Fibroblast of skin of back (primary cell): ENCODE data around the gene BTAF1.
A peak's percentile ranks its signal among the peaks of the same experiment; 100 is the strongest.

Experiments
- DNase-seq: peaks from one replicate; pipeline ENCODE4 v3.0.0-alpha.2; 2013

BTAF1 gene

DNA sequence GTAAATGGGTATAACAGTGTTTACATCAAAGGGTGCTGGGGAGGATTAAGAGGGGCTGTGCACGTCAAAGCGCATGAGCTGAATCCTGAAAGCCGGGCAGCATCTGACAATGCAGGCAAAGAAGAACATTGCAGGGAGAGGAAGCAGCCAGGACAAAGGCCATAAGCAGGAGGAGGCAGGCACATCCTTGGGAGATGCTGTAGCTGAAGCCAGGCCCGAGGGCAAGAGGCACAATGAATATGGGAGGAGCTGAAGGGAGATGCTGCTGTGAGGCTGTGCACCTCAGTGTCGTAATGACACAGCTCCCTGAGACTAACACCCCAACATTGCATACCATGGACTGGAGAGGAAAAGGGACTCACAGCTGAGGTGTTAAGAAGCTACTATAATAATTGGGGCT, 129.2 kb downstream of the BTAF1 start:
- no peak for DNase-seq

DNA sequence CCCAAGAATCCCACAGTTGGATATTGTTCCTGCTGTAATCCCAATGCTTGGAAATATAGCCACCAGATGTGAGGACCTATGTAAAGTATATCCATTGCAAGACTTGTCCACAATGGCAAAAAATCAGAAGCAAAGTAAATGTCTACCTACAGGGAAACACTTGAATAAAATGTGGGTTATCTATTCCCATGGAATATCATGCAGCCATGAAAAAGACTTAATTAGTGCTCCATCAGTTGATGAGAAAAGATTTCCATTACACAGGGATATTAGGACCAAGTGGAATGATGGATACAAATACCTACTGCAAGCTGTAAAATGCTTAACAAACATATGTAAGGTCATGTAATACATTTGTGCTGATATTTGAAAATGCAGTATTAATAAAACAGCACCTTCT, 131.2 kb downstream of the BTAF1 start:
- no peak for DNase-seq

DNA sequence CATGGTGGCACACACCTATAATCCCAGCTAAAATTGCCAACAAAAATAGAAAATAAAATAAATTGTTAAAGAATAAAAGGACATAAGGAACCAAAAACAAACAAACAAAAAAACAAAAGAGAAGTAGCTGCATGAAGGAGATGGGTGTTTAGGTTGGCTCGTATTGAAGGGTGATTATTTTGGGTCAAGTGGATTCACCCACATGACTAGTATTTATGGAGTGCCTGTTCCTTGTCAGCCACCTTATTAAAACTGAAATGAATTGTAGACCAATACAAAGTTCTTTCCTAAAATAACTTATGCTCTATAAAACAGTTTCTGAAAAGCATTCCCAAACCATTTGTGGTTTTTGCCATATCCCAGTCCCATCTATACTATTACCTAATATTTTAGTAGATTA, 138.7 kb downstream of the BTAF1 start:
- DNase-seq = no peak

DNA sequence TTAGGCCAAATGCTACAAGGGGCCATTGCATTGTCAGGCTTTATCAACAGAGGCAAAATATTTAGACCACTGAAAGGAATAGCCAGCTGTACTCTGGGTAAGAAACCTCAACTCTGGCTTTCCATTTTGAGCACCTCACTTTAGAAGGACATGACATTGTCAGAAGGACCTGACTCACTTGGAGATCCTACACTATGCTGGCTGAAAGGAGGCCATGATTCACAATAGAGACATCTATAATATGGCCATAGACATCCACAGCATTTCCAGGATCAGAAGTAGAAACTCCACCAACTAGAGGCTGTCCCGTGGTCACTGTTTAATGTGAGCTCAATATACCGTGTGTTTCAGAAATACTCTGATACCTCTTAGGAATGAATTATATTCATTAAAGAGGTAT, 140.9 kb downstream of the BTAF1 start:
- DNase-seq = peak; percentile 36

DNA sequence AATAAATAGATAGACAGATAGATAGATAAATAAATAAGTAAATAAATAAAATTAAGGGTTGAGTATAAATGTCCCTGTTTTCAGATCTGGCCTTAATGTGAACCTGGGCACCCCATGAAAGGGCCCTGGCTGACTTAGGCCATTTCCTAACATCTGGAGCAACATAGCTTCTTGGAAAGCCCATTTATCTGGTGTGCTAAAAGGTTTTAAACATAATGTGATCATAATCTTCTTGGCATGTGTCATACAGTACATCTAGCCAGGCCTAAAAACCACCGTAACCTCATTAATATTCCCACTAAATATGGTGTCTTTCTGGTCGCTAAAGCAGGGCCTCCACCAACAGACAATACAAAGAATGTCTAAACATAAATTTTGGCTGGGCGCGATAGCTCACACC, 142.8 kb downstream of the BTAF1 start:
- DNase-seq = no peak

DNA sequence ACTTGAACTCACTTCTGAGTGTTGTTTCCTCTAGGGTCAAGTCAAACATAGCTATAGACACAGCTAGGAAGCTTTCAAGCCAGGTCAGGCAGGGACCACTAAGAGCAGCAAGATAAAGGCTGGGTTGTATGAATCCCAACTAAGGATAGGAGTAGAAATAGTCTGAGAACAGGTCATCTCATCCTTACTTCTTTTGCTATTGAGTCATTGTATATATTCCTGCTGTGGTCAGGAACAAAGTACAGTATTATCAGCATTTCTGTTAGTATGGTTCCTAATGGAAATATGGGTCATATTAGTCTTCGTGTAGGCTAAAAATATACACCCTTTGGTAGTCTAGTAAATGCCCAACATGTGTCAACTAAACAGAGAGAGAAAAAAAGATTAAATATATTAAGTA, 145.3 kb downstream of the BTAF1 start:
- peak; percentile 63 for DNase-seq

DNA sequence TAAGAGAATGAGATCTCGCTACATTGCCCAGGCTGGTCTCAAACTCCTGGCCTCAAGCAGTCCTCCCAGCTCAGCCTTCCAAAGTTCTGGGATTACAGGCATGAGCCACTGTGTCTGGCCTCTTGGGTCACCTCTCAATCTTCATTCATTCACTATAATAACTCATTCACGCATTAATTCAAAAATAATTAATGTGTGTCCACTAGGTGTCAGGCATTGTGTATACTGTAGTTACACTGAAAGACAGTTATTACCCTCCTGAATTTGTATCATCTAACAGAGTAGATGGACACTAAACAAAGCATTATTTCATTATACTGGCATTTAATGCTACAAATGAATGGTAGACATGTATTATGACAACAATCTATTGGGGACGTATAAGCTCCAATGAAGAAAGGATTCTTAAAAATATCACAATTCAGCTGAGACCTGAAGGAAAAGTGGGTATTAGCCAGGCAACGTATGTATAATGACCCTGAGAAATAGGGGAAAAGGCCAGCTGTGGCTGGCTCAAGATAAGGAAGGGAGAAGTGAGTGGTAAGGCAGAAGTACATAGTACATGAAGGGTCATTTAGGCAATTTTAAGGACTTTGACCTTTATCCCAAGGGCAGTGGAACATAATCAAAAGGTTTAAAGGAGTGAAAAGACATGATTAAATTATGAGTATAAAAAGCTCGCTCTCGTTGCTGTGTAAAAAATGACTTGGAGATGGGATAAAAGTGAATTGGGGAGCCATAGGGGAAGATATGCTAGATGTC, 150.7 kb downstream of the BTAF1 start:
- DNase-seq = no peak

DNA sequence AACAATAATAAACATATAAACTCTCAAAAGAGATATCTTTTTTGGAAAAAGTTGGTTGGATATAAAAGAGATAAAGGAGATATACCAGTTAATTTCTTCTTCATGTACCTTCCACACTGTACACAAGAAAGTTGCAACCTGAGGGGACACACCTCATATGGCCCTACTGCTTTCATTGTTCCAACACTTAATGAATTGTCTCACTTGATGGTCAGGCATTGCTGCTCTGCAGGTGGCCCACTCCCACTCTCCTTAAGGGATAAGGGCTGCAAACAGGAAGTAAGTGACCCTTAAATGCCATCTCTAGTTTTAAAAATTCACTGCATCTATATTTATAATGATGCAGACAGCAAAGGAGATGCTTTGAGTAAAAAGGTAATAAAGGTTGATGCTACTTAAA, 152.3 kb downstream of the BTAF1 start:
- no peak for DNase-seq

DNA sequence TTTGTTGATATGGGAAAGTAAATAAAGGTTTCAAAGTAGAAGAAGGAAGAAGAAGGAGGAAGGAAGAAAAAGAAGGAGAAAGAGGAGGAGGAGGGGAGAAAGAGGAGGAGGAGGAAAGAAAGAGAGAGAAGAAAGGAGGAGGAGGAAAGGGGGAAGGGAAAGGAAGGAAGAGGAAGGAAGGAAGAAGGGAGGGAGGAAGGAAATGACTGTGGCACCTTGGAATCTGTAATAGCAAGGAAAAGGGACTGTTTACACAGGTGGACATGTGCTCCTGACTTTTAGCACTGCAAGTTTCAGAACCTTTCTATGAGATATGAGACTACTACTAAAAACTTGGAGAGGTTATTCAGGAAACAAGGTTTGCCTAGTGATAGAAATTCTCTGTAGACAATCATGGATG, 153.2 kb downstream of the BTAF1 start:
- no peak for DNase-seq

DNA sequence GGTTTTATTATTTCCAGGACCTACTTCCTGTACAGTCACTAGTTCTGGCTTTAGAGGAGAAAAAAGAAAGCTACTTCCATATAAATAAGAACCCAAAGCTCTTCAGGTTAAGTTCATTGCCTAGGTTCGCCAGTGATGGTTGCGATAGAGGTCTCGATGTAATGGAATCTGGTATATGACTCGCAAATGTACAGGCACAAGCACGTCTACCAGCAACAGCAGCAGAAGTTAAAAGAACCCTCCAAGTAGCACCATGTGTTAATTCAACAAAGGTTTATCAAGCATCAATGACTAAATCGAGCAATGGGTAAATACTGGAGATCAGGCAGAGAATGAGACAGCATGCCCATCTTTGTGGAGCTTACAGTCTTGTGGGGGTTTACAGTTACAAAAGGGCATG, 155.4 kb downstream of the BTAF1 start:
- no peak for DNase-seq
